ENCODE results near the gene CUEDC2.
A peak's percentile ranks its signal among the peaks of the same experiment; 100 is the strongest.

CUEDC2 gene, protein sequence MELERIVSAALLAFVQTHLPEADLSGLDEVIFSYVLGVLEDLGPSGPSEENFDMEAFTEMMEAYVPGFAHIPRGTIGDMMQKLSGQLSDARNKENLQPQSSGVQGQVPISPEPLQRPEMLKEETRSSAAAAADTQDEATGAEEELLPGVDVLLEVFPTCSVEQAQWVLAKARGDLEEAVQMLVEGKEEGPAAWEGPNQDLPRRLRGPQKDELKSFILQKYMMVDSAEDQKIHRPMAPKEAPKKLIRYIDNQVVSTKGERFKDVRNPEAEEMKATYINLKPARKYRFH

DNA sequence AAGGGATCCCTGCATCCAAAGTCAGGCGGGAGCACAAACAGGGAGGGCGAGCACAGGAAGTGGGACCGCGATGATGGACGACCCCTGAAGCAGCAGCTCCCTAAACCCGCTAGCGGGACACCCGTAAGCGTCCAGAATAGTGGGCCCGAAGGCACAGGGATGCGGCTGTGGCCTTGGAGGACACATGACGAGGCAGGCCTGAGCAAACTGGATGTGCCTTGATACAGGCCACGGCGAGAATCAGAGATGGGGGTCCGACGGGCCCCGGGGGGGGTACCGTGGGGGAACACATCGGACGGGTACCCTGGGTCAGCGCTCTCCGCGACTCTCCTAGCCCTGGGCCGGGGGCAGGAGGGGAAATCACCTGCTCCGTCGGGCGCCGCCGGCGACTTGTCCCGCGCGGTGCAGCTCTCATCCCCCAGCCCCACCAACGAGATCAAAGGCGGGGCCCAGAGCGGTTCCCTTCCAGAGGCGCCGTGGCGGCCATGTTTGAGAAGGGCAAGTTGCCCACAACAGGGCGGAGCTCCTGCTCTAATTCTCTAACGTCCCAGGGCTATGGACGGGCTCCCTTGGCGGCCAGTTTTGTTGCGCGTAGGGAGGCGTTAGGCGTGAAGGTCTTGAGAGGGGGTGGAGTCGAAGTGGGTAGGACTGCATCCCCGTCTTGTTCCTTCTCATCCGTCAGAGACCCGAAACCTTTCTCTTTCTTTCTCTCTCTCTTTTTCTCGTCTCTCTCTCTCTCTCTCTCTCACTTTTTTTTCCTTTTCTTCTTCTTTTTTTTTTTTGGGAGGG, at the start of gene CUEDC2:
Gene CUEDC2 (minus strand): TSS at position 413 of the 789 bp plus-strand sequence. CDS start 7,386 bp downstream, outside the sequence.
- DNase-seq (ENCODE audit: low read depth in 2 of 3, low spot score in 1 of 3): peak; percentile 94 to 100 (median 95)

- no peak for DNase-seq (ENCODE audit: low read depth in 2 of 3, low spot score in 1 of 3)
Measured at GRCh38 chr10:102480396-102480795, 48.0 kb upstream of the CUEDC2 start.

DNA sequence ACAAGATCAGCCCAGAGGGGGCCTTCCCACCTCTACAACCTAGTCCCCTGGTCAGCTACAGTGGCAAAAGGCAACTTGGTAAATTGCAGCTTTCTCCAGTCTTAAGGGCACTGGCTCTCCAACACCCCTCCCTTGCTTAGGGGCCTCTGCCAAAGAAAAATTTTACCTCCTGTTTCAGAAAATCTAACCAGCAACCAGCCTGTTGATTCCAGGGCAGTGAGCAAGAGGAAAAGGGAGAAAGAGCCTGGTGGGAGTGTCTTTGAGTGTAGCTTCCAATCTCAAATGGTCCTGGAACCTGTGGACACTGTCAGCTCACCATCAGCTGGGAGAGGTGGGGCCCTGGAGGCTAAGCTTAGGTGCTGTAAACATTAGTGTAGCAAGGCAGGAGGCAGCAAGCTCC, 47.3 kb upstream of the CUEDC2 start:
- DNase-seq (ENCODE audit: low read depth in 2 of 3, low spot score in 1 of 3): no peak

DNA sequence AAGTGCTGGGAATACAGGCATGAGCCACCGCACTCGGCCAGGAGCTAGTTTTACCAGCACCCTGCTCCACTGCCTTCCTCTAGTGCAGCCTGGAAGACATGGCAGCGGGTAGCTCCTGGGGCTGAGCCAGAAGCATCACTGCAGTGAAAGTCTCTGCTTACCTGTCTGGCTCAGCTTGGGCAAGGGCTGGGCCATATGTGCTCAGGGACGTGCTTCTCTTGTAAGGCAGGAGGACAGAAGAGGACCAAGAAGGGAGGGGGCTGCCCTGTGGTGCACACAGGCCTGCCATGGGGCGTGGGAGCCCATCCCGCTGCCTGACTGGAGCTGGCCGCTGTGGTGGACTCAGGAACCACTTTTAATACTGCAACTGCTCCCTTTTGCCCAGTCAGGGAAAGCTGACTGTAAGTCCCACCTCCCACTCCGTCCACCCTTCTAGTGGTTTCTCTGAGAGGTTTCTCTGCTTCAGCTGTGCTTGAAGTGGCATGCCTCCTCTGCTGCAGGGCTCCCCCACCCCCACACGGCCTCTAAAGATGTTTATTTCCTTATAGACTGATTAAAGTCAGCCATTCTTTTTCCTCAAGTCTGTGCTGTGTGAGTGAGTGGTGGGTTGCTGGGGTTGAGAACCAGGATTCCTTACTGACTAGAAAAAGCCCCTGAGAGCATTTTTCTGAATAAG, 44.2 kb upstream of the CUEDC2 start:
- DNase-seq (ENCODE audit: low read depth in 2 of 3, low spot score in 1 of 3): no peak

DNA sequence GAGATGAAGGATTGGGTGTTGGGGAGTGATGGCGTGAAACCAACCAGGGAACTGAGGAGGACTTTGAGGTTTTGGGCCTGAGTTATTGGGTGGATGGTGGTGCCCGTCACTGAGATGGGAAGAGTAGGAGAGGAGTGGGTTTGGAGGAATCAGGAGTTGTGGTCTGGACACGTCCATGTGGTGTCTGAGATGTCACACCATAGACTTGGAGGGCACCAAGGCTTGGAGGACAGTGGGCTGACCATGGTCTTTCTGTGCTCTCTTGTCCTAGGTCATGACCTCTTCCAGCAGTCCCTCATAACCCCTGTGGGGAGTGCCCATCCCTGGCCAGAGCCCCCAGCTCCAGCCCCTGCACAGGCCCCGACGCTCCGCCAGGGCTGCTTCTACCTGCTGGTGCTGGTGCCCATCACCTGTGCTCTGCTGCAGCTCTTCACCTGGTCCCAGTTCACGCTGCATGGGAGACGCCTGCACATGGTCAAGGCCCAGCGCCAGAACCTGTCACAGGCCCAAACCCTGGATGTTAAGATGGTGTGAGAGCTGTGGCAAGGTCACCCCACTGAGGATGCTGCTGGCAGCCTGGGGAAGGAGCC, 43.2 kb upstream of the CUEDC2 start:
- no peak for DNase-seq (ENCODE audit: low read depth in 2 of 3, low spot score in 1 of 3)

DNA sequence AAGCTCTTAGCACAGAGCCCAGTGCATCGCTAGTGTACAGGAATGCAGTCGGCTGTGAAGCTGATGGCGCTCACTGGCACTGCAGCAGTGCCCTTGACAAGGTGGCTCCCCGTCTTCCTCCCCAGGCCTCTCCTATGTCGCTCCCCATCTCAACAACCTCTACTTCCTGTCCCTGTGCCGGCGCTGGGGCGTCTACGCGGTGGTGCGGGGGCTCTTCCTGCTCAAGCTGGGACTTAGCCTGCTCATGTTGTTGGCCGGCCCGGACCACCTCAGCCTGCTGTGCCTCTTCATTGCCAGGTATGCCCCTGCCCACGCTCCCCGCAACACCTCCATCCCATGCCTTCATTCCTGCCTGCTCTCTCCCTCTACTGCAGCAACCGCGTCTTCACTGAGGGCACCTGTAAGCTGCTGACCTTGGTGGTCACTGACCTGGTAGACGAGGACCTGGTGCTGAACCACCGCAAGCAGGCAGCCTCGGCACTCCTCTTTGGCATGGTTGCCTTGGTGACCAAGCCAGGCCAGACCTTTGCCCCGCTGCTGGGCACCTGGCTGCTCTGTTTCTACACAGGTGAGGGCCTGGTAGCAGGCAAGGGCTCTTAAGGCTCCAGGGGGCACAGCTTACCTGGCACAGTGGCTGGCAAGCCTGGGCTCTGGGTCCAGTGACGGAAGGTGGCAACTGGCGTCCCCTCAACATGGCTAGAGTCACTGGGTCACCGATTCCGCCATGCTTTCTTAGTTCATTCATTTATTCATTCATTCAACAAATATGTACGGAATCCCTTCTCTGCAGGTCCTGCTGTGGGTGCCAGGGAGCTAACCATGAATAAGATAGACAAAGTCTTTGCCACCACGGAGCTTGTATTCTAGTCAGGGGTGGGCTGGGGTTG, 41.3 kb upstream of the CUEDC2 start:
- DNase-seq (ENCODE audit: low read depth in 2 of 3, low spot score in 1 of 3): no peak

GRCh38 chr10:102470579-102471546, 38.5 kb upstream of the CUEDC2 start:
- no peak for DNase-seq (ENCODE audit: low read depth in 2 of 3, low spot score in 1 of 3)

DNA sequence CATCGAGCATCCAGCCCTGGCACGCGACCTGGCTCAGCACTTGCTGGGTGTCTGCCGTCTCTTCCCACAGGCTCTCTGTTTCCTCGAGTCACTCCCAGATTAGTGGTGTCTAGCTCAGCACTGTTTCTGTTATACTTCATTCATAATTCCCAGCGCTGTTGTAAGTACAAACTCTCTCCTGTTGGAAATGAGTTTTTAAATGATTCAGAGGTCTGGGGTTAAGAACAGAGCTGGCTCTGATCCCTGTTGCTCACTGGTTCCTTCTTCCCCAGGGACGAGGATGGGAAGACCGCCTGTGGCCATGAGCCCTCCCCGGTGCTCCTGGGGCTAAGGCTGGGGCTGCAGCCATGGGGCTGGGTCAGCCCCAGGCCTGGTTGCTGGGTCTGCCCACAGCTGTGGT, 36.3 kb upstream of the CUEDC2 start:
- DNase-seq (ENCODE audit: low read depth in 2 of 3, low spot score in 1 of 3): no peak

- no peak for DNase-seq (ENCODE audit: low read depth in 2 of 3, low spot score in 1 of 3)
Measured at GRCh38 chr10:102467971-102468438, 35.6 kb upstream of the CUEDC2 start.

DNA sequence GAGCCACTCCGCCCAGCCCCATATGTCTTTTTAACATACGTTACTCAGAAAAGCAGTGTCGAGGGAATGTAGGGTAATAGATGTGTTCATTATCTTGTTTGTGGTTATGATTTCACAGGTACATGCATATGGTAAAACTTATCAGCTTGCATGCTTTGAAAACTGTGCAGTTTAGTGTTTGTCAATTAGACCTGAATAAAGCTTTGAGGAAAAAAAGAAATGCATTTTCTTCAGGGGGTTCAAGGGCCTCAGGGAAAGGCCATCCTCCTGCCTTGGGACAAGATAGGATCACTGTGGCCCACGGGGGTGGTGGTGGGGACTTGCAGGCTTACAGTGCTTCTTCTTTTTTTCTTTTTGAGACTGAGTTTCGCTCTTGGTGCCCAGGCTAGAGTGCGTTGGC, 34.9 kb upstream of the CUEDC2 start:
- no peak for DNase-seq (ENCODE audit: low read depth in 2 of 3, low spot score in 1 of 3)

DNA sequence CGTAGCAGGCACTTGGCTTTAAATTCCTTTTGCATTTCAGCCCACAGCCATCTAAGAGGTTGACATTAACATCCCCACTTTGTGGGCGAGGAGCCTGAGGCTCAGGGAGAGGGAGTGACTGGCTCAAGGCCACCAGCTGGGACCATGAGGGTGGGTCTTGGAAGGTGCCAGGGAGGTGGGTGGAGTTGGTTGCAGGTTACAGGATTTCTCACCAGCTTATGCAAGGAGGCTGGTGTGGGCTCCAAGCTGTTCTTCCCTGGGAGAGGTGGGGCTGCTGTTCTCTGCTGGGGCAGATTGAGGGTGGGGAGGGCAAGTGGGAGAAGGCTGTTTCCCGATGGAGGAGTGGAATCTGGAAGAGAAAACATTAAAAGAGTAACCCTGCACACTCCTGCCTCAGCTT, 33.1 kb upstream of the CUEDC2 start:
- no peak for DNase-seq (ENCODE audit: low read depth in 2 of 3, low spot score in 1 of 3)

DNA sequence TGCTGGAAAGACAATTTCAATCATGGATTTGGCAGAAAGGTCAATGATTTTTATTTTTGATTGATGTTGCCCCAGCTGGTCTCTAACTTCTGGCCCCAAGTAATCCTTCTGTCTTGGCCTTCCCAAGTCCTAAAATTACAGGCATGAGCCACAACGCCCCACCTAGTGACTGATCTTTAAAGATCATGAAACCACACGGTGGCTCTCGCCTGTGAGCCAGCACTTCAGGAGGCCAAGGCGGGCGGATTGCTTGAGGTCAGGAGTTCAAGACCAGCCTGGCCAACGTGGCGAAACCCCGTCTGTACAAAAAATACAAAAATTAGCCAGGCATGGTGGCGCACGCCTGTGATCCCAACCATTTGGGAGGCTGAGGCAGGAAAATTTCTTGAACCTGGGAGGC, 31.6 kb upstream of the CUEDC2 start:
- no peak for DNase-seq (ENCODE audit: low read depth in 2 of 3, low spot score in 1 of 3)

- no peak for DNase-seq (ENCODE audit: low read depth in 2 of 3, low spot score in 1 of 3)
Measured at GRCh38 chr10:102462512-102463054, 30.2 kb upstream of the CUEDC2 start.

- DNase-seq (ENCODE audit: low read depth in 2 of 3, low spot score in 1 of 3): peak; percentile 83 to 94 (median 86)
Measured at GRCh38 chr10:102461187-102462054, 29.0 kb upstream of the CUEDC2 start.

DNA sequence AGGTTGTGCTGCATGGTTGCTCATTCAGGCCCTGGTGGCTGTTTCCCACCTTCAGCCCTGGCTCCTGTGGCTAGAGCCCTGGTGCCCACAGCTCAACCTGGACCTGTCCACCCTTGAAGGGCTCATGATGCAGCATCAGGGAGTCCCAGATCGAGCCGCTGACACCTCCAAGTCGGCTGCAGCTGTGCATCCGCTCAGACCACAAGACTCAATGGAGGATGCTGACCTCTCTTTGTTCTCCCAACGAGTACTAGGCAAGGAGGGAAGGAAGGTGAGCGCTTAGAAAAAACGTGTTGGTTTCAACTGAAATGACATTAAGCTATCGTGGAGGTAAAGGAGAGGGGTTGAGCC, 28.4 kb upstream of the CUEDC2 start:
- no peak for DNase-seq (ENCODE audit: low read depth in 2 of 3, low spot score in 1 of 3)

DNA sequence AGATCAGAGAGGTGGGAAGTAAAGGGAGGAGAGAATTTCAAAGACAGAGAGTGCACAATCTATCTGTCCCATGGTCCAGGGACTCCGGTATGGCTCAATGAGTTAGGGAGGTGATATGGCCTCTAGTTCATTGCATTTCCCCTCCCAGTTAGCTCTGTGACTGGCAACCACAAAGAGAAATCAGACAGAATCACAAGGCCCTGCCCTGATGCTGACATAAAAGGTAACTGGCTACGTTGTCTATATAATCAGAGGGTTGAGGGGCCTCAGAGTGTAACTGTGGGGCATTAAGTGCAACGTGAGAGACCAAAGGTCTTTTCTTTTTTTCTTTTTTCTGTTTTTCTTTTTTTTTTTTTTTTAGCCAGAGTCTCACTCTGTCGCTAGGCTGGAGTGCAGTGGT, 26.3 kb upstream of the CUEDC2 start:
- DNase-seq (ENCODE audit: low read depth in 2 of 3, low spot score in 1 of 3): no peak

DNA sequence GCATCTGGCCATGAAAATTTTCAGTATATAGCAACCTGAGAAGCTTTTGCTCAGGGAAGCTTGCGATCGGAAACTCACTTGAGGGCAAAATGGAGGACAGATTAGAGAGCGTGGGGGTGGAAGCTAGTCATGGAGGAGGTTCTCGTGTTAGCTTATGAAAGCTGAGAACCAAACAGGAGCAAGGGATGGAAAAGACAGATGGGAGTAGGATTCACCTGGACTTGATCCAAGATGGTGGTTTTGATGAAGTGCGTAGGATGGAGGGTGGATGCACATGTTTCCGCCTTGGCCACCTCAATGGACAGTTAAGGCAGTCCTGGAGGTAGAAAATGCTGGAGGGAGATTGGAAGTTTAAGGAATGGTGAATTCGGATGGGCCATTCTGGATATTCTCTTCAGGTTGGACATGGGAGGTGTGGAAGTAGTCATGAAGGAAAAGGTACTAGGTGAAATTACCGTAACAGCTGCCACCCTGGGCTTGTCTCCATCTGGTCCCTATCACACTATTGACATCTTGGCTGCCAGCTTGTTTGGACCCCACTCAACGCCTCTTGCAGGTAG, 25.3 kb upstream of the CUEDC2 start:
- DNase-seq (ENCODE audit: low read depth in 2 of 3, low spot score in 1 of 3): no peak

DNA sequence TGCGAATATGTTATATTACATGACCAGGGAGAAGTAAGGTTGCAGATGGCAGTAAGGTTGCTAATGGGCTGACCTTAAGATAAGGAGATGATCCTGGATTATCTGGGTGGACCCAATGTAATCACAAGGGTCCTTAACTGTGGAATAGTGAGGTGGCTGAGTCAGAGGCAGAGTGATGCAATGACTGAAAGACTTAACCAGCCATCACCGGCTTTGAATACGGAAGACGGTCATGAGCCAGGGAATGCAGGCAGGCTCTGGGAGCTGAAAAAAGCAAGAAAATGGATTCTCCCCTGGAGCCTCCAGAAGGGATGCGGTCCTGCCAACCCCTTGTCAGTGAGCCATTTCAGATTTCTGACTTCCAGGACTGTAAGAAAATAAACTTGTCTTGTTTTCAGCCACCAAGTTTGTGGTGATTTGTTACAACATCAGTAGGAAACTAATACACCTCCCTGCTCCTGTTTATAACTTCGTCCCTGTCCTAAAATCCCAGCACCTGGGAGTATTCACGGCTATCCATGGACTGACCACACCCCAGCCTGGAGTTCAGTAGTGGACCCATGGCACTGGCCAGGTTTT, 23.6 kb upstream of the CUEDC2 start:
- no peak for DNase-seq (ENCODE audit: low read depth in 2 of 3, low spot score in 1 of 3)

All from stimulated activated CD4-positive, alpha-beta T cell treated with anti-CD3 and anti-CD28 coated beads, Interleukin-12 subunit alpha, Interleukin-12 subunit beta, amount 100 ng/mL, for 48 hours (primary cell).